SIG-M5 (cell line): ENCODE results near the gene MFRP.

Experiments used
- DNase-seq: peaks from one replicate; lab custom pipeline; 2025; lab: John Stamatoyannopoulos, UW

MFRP gene

GRCh38 chr11:119359365-119360214 is 13.1 kb upstream of the MFRP start:
- DNase-seq, result no peak

GRCh38 chr11:119357074-119357473 is 10.6 kb upstream of the MFRP start:
- DNase-seq, result no peak

- no peak for DNase-seq
Observed at GRCh38 chr11:119356349-119357031, 10.0 kb upstream of the MFRP start.

DNA sequence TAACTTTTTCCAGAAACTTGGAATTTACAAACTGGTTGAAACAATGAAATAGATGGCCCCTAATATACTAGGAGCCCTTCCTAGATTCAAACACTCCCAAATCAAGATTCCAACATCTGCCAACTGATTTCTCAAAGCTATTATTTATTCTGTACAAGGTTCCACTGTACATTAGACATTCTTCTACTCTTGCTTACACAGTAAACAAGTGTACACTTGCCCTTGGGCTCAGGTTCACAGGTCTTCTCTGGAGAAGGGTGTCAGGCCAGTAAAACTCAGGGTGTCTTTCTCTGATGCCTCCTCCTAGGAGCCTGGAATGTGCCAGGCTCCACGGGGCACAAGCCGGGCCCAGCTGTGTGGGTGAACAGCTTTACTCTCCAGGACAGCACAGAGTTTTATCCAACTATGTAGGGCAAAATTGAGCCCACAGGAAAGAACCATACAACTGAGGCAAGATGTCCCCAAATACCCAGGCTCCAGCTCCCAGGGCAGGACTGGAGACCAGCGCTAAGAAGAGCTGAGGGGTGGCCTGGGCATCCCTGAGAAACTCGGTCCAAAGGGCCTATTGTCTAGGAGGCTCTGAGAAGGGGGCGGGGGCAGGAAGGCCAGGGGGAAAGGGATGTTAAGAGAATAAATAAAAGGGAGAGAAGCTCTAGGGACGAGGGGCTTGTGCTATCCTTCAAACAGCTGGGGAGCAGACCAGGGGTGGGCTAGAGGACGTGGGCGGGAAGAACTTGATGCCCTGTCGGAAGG is 8.8 kb upstream of the MFRP start:
- no peak for DNase-seq

GRCh38 chr11:119352857-119353260 is 6.4 kb upstream of the MFRP start:
- no peak for DNase-seq

- no peak for DNase-seq
Observed at GRCh38 chr11:119351232-119351631, 4.7 kb upstream of the MFRP start.

DNA sequence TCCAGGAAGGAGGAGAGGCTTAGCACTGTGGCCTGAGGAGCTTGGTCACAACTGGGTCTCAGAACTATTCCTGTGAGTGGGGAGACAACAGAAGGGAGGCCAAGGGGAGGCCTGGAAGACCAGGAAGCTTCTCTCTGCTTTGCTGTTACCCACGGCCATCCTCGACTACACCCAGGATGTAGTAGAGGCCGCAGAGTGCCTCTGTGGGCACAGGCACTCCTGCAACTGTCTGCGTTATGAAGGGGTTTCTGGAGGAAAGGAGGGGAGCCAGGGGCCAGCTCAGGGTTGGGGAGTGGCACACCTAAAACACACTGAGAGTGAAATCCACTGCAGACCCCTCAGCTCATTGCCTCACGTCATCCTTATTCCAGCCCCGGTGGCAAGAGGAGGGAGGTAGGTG is 3.8 kb upstream of the MFRP start:
- no peak for DNase-seq

DNA sequence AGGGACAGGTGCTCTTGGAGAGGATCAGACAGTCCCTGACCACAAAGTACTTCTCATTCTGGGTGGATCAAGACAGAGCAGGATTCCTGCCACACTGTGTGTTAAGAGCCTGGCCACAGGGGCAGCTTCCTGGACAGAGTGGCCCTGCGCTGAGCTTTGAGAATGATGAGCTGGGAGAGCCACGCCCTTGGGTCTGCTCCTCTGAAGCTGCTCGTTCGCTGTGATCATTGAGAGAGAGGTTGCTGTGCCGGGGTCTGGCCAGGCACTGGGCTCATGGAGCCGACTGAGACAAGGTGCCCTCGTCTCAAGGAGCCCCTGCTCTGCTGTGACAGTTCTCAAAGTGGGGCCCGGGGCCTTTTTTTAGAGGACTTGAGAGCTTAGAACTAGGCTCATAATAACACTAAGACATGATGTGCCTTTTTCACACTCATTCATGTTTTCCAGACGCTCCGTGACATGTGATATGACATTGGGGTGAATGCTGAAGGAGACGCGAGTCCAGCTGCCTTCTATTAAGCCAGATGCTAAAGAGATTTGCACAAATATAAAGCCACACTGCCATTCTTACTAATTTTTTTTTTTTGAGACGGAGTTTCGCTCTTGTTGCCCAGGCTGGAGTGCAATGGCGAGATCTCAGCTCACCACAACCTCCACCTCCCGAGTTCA is 1.6 kb upstream of the MFRP start:
- DNase-seq, result no peak

GRCh38 chr11:119347242-119347641 is 737 bp upstream of the MFRP start:
- no peak for DNase-seq

- no peak for DNase-seq
Observed at GRCh38 chr11:119345685-119346084, 820 bp downstream of the MFRP start.

DNA sequence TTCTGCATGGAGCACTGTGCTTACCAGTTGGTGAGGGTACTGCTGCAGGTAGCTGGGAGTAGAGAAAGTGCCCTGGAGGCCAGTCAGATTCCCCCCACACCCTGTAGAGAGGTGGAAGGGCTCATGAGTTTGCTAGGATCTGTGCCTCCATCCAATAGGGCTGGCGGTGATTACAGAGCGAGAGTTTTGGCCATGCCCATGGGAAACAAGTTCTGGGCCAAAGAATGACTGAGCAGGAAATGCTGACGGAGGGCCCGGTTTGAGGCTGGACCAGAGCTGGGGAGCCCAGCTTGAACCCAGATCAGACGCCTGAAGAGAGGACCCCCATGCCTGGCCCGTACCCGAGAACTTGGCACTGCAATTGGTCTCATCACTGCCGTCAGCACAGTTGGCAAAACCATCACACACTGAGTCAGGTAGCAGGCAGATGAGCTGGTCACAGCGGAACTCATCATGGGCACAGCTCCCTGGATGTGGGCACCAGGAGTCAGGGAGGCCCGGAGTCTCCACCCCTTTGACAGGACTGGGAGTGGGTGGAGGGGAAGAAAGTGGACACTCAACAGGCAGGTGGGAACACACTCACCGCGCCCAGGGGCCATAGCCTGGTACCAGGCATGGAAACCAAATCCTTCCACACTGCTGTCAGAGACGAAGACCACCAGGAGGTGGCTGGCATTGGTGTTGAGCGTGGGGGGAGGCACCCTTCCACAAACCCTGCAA is 2.1 kb downstream of the MFRP start:
- no peak for DNase-seq

GRCh38 chr11:119343726-119344125 is 2.8 kb downstream of the MFRP start:
- DNase-seq, result no peak

DNA sequence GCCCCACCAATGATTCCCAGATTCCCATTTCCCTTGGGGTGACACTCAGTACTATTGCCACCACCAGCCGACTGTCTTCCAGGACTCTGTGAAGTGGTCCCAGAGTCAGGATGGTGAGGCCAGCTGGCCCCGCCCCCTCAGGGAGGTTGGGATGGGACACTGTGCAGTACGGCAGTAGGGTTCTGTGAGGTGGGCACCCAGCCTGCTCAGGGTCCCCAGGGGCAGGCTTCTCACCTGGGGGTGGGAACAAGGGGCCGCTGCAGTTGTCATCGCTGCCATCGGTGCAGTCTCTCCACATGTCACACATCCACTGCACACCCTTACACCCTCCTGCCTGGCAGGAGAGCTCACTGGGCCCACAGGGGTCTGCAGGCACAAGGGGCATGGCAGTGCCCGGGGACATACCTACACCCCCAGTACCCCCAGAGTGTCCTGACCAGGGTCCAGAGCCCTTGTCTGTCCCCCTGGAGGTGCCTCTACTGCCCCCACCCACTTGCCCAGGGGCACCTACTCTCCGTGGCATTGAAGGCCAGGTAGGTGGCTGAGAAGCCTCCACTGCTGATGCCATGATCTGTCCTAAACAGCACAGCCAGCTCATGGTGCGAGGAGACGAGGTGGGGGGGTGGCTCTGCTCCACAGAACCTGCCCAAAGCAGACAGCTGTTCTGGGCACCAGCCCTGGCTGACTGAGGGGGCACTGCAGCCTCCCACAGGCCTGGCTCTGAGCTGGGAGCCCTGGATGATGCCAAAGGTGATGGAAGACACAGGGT is 4.0 kb downstream of the MFRP start:
- no peak for DNase-seq

DNA sequence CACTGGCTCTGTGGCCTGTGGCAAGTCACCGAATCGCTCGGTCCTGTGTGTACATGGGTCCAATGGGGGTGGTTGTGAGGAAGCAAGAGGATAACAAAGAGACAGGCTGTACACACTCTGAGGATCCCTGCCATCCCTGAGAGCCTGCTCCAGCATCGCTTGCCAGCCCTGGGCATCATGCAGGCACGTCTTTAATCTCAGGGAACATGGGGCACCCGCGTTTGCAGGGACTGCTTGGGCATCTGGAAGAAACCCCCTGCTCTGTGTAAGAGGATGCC is 4.5 kb downstream of the MFRP start:
- no peak for DNase-seq

GRCh38 chr11:119341222-119342022 is 5.1 kb downstream of the MFRP start:
- no peak for DNase-seq

DNA sequence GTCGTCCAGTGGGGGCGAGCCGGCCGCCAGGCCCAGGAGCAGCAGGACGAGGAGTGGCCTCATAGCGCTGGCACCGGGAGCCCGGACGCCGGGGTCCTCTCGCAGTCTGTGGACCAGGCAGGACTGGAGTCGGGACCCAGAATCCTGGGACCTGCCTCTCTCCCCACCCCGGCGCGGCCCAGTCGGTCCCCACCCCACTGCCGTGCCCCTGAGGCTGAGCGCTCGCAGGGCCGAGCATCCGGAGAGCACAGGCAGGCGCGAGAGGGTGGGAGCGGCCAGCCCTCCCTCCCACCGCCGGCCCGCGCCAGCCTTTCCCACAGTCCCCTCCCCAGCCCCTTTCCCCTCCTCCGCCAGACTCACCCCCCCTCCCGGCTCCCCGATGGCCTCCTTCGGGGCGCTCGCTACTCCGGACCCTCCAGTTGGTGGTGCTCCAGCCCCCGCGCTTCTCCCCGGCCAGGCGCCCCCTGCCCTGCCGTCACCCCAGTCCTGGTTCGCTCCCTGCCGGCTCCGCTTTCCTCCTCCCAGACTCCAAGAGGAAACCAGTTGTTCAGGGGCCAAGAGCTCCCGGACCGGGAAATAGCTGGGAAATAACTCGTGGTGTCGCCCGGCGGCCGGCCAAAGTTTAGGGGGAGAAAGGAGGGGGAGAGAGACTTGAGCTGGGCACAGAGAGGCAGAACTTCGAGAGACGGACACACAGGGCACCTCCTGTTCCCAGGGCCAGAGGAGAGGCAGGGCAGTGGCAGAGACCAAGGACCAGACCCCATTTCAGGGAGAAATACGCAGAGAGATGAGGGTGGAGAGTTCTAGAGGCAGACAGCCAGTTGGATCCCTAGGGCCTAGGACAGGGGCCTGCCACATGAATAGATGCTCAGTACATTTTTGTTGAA is 5.9 kb downstream of the MFRP start, which contains the start of gene C1QTNF5:
TSS of gene C1QTNF5 (minus strand) at position 549 of the 887 bp plus-strand sequence. CDS start at position 63, 486 bp downstream.
- DNase-seq, result no peak

- DNase-seq, result no peak
Observed at GRCh38 chr11:119339589-119340334, 6.7 kb downstream of the MFRP start.

DNA sequence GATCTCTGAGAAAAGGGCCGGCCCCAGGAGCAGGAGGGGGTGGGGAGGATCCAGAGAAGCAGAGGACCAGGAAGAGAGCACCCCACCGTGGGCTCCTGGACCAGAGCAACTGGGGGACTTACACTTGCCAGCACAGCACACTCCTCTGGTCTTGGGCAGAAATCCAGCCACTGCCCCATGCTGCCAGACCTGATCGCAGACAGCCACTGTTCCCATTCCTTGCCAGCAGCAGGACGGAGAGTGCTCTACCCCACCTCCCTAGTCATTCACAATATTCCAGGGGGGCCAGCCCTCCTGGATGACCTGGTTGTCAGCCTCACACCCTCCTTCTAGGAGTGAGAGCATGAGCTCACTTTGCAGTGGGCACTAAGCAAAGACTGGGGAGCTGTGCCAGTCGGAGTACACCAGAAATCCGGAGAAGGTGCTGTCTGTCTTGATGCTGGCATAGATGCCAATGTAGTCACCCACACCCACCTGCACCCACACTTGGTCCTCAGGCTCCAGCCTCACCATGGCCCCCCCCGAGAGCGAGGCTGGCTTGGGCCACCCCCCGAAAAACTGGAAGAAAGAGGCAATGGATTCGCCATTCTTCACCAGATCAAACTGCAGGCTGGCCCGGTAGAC is 7.4 kb downstream of the MFRP start:
- DNase-seq, result no peak
